B cell (primary cell): Measurements from ENCODE around the gene NCK1. TPM values are rescaled to one million over a fixed set of nuclear protein-coding genes. Genes with fewer than 3 reads are reported as not detected.

ENCODE experiments used
- ATAC-seq: fragments of 200-7000 bp; cut with Tn5 transposase; one replicate; pipeline ENCODE4 v1.10.0; 2021; ENCODE audit warnings: low read depth, mild to moderate bottlenecking, moderate number of reproducible peaks, moderate library complexity
- CTCF ChIA-PET: fragments of 350-600 bp; sonication (Branson Sonifier 250); formaldehyde crosslinking; loops from one replicate; lab custom pipeline; 2021; ENCODE audit warnings: antibody characterized with exemption, inconsistent platforms; lab: Charles Lee
- POLR2A ChIA-PET: fragments of 350-600 bp; sonication (Branson Sonifier 250); formaldehyde crosslinking; loops from one replicate; lab custom pipeline; 2021; ENCODE audit warnings: antibody characterized with exemption; lab: Charles Lee
- DNase-seq: peaks from one replicate; pipeline ENCODE4 v3.0.0; 2013
- H2AFZ ChIP-seq: 2 replicates; pipeline ENCODE4 v1.6.1; 2012; ENCODE audit warnings: mild to moderate bottlenecking, low read depth, low read length; ENCODE audit not compliant: insufficient read depth, poor library complexity, severe bottlenecking
- H3K27ac ChIP-seq, 2 donors: 1 replicate in 1 of 2; 2 replicates in 1 of 2; pipeline ENCODE4 v1.5.1; 2012 to 2013; ENCODE audit warnings: low read length in 2 of 2, mild to moderate bottlenecking in 2 of 2, moderate library complexity in 1 of 2
- H3K27me3 ChIP-seq, 4 experiments: fragments of 200-600 bp in 1 of 4; sonication (generic) in 1 of 4; replicated peaks in 1 of 4; 1 replicate in 2 of 4; 2 replicates in 2 of 4; pipeline versions ENCODE4 v1.6.1 to v1.7.0; 2013 to 2016; ENCODE audit warnings: low read length in 3 of 4, mild to moderate bottlenecking in 2 of 4, mixed read lengths in 1 of 4, moderate library complexity in 1 of 4; ENCODE audit not compliant: insufficient read depth in 4 of 4, control insufficient read depth in 3 of 4; ENCODE audit errors: control extremely low read depth in 1 of 4
- H3K36me3 ChIP-seq, 2 experiments: replicated peaks in 1 of 2; 1 replicate in 1 of 2; 2 replicates in 1 of 2; pipeline versions ENCODE4 v1.6.1 to v1.7.1; 2013; ENCODE audit warnings: low read length in 1 of 2; ENCODE audit not compliant: insufficient read depth in 2 of 2, control insufficient read depth in 1 of 2; ENCODE audit errors: control extremely low read depth in 1 of 2, extremely low read depth in 1 of 2
- H3K4me1 ChIP-seq, 2 donors: fragments of 200-600 bp in 1 of 2; sonication (generic) in 1 of 2; 1 replicate in 1 of 2; 2 replicates in 1 of 2; pipeline versions ENCODE4 v1.5.1 to v1.6.1; 2013 to 2017; ENCODE audit warnings: low read length in 2 of 2; ENCODE audit not compliant: control insufficient read depth in 2 of 2, insufficient read depth in 2 of 2
- H3K4me2 ChIP-seq: replicated peaks from 2 replicates; pipeline ENCODE3; 2012; ENCODE audit warnings: mild to moderate bottlenecking, low read depth, low read length; ENCODE audit not compliant: poor library complexity, severe bottlenecking
- H3K4me3 ChIP-seq, 5 experiments: fragments of 200-600 bp in 1 of 5; sonication (generic) in 1 of 5; 1 replicate in 3 of 5; 2 replicates in 2 of 5; pipeline versions ENCODE4 v1.5.1 to v1.7.0; 2011 to 2016; ENCODE audit warnings: low read length in 4 of 5, mild to moderate bottlenecking in 4 of 5, low read depth in 2 of 5, control low read depth in 1 of 5, moderate library complexity in 1 of 5; ENCODE audit not compliant: insufficient read depth in 1 of 5; ENCODE audit errors: control extremely low read depth in 1 of 5, extremely low read depth in 1 of 5
- H3K79me2 ChIP-seq: fragments of 200-600 bp; sonication (generic); one replicate; pipeline ENCODE4 v1.6.0; 2016; ENCODE audit warnings: low read length; ENCODE audit not compliant: control insufficient read depth, insufficient read depth
- H3K9ac ChIP-seq: fragments of 200-600 bp; sonication (generic); 2 replicates; pipeline ENCODE4 v1.6.1; 2017; ENCODE audit warnings: mild to moderate bottlenecking, low read length, moderate library complexity
- H3K9me3 ChIP-seq, 3 donors: one replicate each; pipeline versions ENCODE4 v1.6.1 to v1.7.1; 2013; ENCODE audit warnings: low read length in 2 of 3; ENCODE audit not compliant: control insufficient read depth in 2 of 3, insufficient read depth in 1 of 3; ENCODE audit errors: control extremely low read depth in 1 of 3
- H4K20me1 ChIP-seq: 2 replicates; pipeline ENCODE4 v1.6.0; 2012; ENCODE audit warnings: mild to moderate bottlenecking, low read length; ENCODE audit not compliant: insufficient read depth, control insufficient read depth, poor library complexity, severe bottlenecking
- H3K27ac Mint-ChIP-seq: one replicate; pipeline ENCODE4 v1.8.0; 2021; ENCODE audit warnings: mixed read lengths
- H3K27me3 Mint-ChIP-seq: one replicate; pipeline ENCODE4 v1.8.0; 2021; ENCODE audit warnings: mixed read lengths
- H3K4me1 Mint-ChIP-seq: one replicate; pipeline ENCODE4 v1.8.0; 2021; ENCODE audit warnings: mixed read lengths
- H3K4me3 Mint-ChIP-seq: one replicate; pipeline ENCODE4 v1.8.0; 2021; ENCODE audit warnings: mixed read lengths
- H3K9me3 Mint-ChIP-seq: one replicate; pipeline ENCODE4 v1.8.0; 2022; ENCODE audit warnings: mixed read lengths; ENCODE audit not compliant: insufficient read depth
- CTCF ChIP-seq: fragments of 200-600 bp; IDR thresholded peaks from one replicate; pipeline ENCODE4 v1.8.0; 2022; ENCODE audit warnings: antibody characterized with exemption, mild to moderate bottlenecking
- EZH2 ChIP-seq: IDR thresholded peaks from 2 replicates; pipeline ENCODE4 v1.6.1; 2012; ENCODE audit warnings: borderline replicate concordance, low read depth, mild to moderate bottlenecking, moderate library complexity, low read length; ENCODE audit not compliant: insufficient read depth, poor library complexity, severe bottlenecking
- WGBS: methylation state at CpG from one replicate; pipeline ENCODE4 v1.1.5; 2013; ENCODE audit warnings: missing lambda C conversion rate; ENCODE audit not compliant: insufficient coverage; 5-methylcytosine and 5-hydroxymethylcytosine counted together
- intact Hi-C: fragments of 100-400 bp; cut with micrococcal nuclease; formaldehyde crosslinking; loops from one replicate; pipeline ENCODE4 v1.10.0; 2022
- polyA plus RNA-seq: library from polyadenylated mRNA; depleted of rRNA; stranded (reverse); fragments of >200 nt; gene quantifications from 2 replicates; pipeline ENCODE4 v1.2.3, GENCODE V29; 2012
- total RNA-seq, 2 donors: library from RNA; stranded (reverse); fragments of 120-200 nt in 1 of 2; gene quantifications; 1 replicate in 1 of 2; 2 replicates in 1 of 2; pipeline versions ENCODE4 v1.2.3 to v1.2.4, GENCODE V29; 2013 to 2022

Gene NCK1
- total and polyA plus RNA-seq, 2 donors (not counting 1 experiment from before 2014, with no cell fraction given), result 12.6 to 32.4 TPM

- H3K27ac ChIP-seq, result no peak overlapping the region
- H3K27ac Mint-ChIP-seq, result no peak overlapping the region
- TF ChIP-seq EZH2 (no peak), CTCF (no peak)
- H3K4me1 Mint-ChIP-seq, result no peaks in the 10 kb centered on the region
- CTCF ChIA-PET, result interaction anchor here (1.8 kb wide), 1 partner anchor 32 kb away, joined by 5 read pairs; no protein-coding TSS in a partner anchor
- no peak overlapping the region for H3K4me2 ChIP-seq
- intact Hi-C loops, result no loop called here
- H3K27me3 ChIP-seq, result no peaks in the 10 kb centered on the region
- ATAC-seq (no peak), DNase-seq (no peak)
- no peaks in the 10 kb centered on the region for H3K4me1 ChIP-seq
- no peak overlapping the region for H3K9ac ChIP-seq
- no peaks in the 10 kb centered on the region for H3K36me3 ChIP-seq
- no peaks in the 10 kb centered on the region for H3K9me3 ChIP-seq
- no peak overlapping the region for H2AFZ ChIP-seq
- H4K20me1 ChIP-seq, result no peaks in the 10 kb centered on the region
- no peaks in the 10 kb centered on the region for H3K27me3 Mint-ChIP-seq
- H3K79me2 ChIP-seq, result no peaks in the 10 kb centered on the region
- no peak overlapping the region for H3K4me3 Mint-ChIP-seq
- POLR2A ChIA-PET, result no interaction called here
- no peaks in the 10 kb centered on the region for H3K9me3 Mint-ChIP-seq
- WGBS, result 95% methylated on average over 4 of the region's 5 CpGs
- H3K4me3 ChIP-seq, result no peak overlapping the region
These were observed 120.0 kb downstream of the NCK1 start for GRCh38 chr3:136982033-136982432.

GRCh38 chr3:136982520-136983138, 120.6 kb downstream of the NCK1 start:
- H3K79me2 ChIP-seq, result no peaks in the 10 kb centered on the region
- whole genome bisulfite sequencing, result 95% methylated on average over 2 of the region's 4 CpGs
- intact Hi-C loops, result no loop called here
- Mint-ChIP-seq H3K9me3 (no peaks in the 10 kb centered on the region), H3K4me3 (no peak overlapping the region), H3K4me1 (no peaks in the 10 kb centered on the region), H3K27me3 (no peaks in the 10 kb centered on the region), H3K27ac (no peak overlapping the region)
- H2AFZ ChIP-seq, result no peak overlapping the region
- H3K4me2 ChIP-seq, result no peak overlapping the region
- no peaks in the 10 kb centered on the region for H4K20me1 ChIP-seq
- CTCF ChIA-PET, result interaction anchor here (1.8 kb wide), 1 partner anchor 31 kb away, joined by 5 read pairs; no protein-coding TSS in a partner anchor
- no peaks in the 10 kb centered on the region for H3K9me3 ChIP-seq
- ATAC-seq, result no peak
- H3K27me3 ChIP-seq, result no peaks in the 10 kb centered on the region
- DNase-seq, result no peak
- no peak overlapping the region for H3K4me3 ChIP-seq
- no peaks in the 10 kb centered on the region for H3K36me3 ChIP-seq
- H3K27ac ChIP-seq, result no peak overlapping the region
- POLR2A ChIA-PET, result no interaction called here
- H3K4me1 ChIP-seq, result no peaks in the 10 kb centered on the region
- no peak overlapping the region for H3K9ac ChIP-seq
- no peak for TF ChIP-seq CTCF
- no peak for TF ChIP-seq EZH2
